Caco-2 (cell line): ENCODE data around the gene SMIM38. TPM values are rescaled to one million over a fixed set of nuclear protein-coding genes. Genes with fewer than 3 reads are reported as not detected.
A peak's percentile ranks its signal among the peaks of the same experiment; 100 is the strongest.

Source experiments
- BruUV-seq: library from RNA; stranded (reverse); fragments of 400-500 nt; replicated peaks from 2 replicates; lab custom pipeline; 2021; lab: Mats Ljungman, UMichigan
- CTCF ChIA-PET: fragments of 300-600 bp; sonication (Branson Sonifier 250); formaldehyde crosslinking; loops from one replicate; lab custom pipeline; 2022; ENCODE audit warnings: antibody characterized with exemption; lab: Charles Lee
- POLR2A ChIA-PET: fragments of 300-600 bp; sonication (Branson Sonifier 250); formaldehyde crosslinking; loops from one replicate; lab custom pipeline; 2022; ENCODE audit warnings: antibody characterized with exemption; lab: Charles Lee
- DNase-seq, 2 experiments: peaks; one replicate each; pipeline versions ENCODE4 v3.0.0 to v3.0.0-alpha.2; 2020 to 2022
- H3K27me3 ChIP-seq: replicated peaks from 2 replicates; pipeline ENCODE4 v1.6.0; 2011; ENCODE audit warnings: low read length; ENCODE audit not compliant: control insufficient read depth, insufficient read depth
- H3K36me3 ChIP-seq: 2 replicates; pipeline ENCODE4 v1.5.1; 2011; ENCODE audit warnings: low read length; ENCODE audit not compliant: control insufficient read depth, insufficient read depth
- H3K4me1 ChIP-seq: fragments of 250-450 bp; sonication (Bioruptor Pico); 2 replicates; pipeline ENCODE4 v1.5.1; 2020; ENCODE audit warnings: mild to moderate bottlenecking
- H3K4me3 ChIP-seq: 2 replicates; pipeline ENCODE4 v1.5.1; 2011; ENCODE audit warnings: low read depth, mild to moderate bottlenecking, control low read depth, low read length
- H3K9me3 ChIP-seq: fragments of 250-450 bp; sonication (Bioruptor Pico); 2 replicates; pipeline ENCODE4 v1.5.1; 2020; ENCODE audit warnings: mild to moderate bottlenecking, moderate library complexity
- H3K27ac Mint-ChIP-seq: one replicate; pipeline ENCODE4 v1.8.0; 2022; ENCODE audit warnings: mixed read lengths; ENCODE audit not compliant: unreplicated experiment
- H3K27me3 Mint-ChIP-seq: one replicate; pipeline ENCODE4 v1.8.0; 2022; ENCODE audit warnings: mixed read lengths; ENCODE audit not compliant: insufficient read depth, unreplicated experiment
- H3K36me3 Mint-ChIP-seq: one replicate; pipeline ENCODE4 v1.8.0; 2022; ENCODE audit warnings: mild to moderate bottlenecking, mixed read lengths; ENCODE audit not compliant: insufficient read depth, unreplicated experiment
- H3K4me1 Mint-ChIP-seq: one replicate; pipeline ENCODE4 v1.8.0; 2022; ENCODE audit warnings: low read depth, mixed read lengths; ENCODE audit not compliant: unreplicated experiment
- H3K4me3 Mint-ChIP-seq: one replicate; pipeline ENCODE4 v1.8.0; 2022; ENCODE audit warnings: mild to moderate bottlenecking, moderate library complexity, mixed read lengths; ENCODE audit not compliant: unreplicated experiment
- H3K9me3 Mint-ChIP-seq: one replicate; pipeline ENCODE4 v1.8.0; 2022; ENCODE audit warnings: mixed read lengths; ENCODE audit not compliant: unreplicated experiment
- CTCF ChIP-seq, 2 experiments: fragments of 200-600 bp in 1 of 2; IDR thresholded peaks; 1 replicate in 1 of 2; 2 replicates in 1 of 2; pipeline versions ENCODE4 v1.5.1 to v1.8.0; 2011 to 2022; ENCODE audit warnings: antibody characterized with exemption in 1 of 2, control low read depth in 1 of 2, inconsistent platforms in 1 of 2, low read depth in 1 of 2, low read length in 1 of 2, mild to moderate bottlenecking in 1 of 2, moderate library complexity in 1 of 2; ENCODE audit not compliant: insufficient read depth in 1 of 2, severe bottlenecking in 1 of 2, unreplicated experiment in 1 of 2
- intact Hi-C: fragments of 100-400 bp; cut with micrococcal nuclease; formaldehyde crosslinking; loops from one replicate; pipeline ENCODE4 v1.10.0; 2022; ENCODE audit not compliant: unreplicated experiment
- total RNA-seq: library from RNA; stranded (reverse); gene quantifications from 2 replicates; pipeline ENCODE4 v1.2.3, GENCODE V29; 2022

The SMIM38 gene
- total RNA-seq, 1 experiment from 2014 or later, result 0.66 TPM

GRCh38 chr11:69204941-69205742, 49.4 kb downstream of the SMIM38 start:
- Mint-ChIP-seq H3K27ac (no peak overlapping the region), H3K4me1 (no peaks in the 10 kb centered on the region), H3K9me3 (peaks cover 9% of the 10 kb centered on the region), H3K36me3 (no peaks in the 10 kb centered on the region), H3K27me3 (no peaks in the 10 kb centered on the region), H3K4me3 (no peak overlapping the region)
- ChIA-PET POLR2A (no interaction called here), CTCF (no interaction called here)
- TF ChIP-seq CTCF (IDR thresholded peaks at IDR 0.05; ENCODE audit: insufficient read depth in 1 of 2, low read depth in 1 of 2, low read length in 1 of 2, severe bottlenecking in 1 of 2, unreplicated experiment in 1 of 2), result no peak
- Histone ChIP-seq H3K9me3 (peaks cover 11% of the 10 kb centered on the region), H3K4me3 (no peak overlapping the region), H3K27me3 (no peaks in the 10 kb centered on the region), H3K4me1 (peaks cover 6% of the 10 kb centered on the region; the same call in 1 of the 2 replicates), H3K36me3 (no peaks in the 10 kb centered on the region)
- peak in 1 of 2 experiments; percentile 36 for DNase-seq
- BruUV-seq, result no TSS peak
- intact Hi-C loops, result no loop called here

Other genes with a start within 250 kb of the SMIM38 start
- gene MRGPRD, start 174.9 kb upstream of the SMIM38 start, total RNA-seq, result not detected in 2 replicates
- gene MRGPRF, start 142.7 kb upstream of the SMIM38 start, total RNA-seq, result 0.14 TPM in 1 of 2 replicates, not detected in the other
- 59.5 and 63.6 TPM in 2 replicates for gene TPCN2, start 107.0 kb upstream of the SMIM38 start, total RNA-seq
- gene MYEOV, start 138.2 kb downstream of the SMIM38 start, total RNA-seq, result 0.52 TPM in 1 of 2 replicates, not detected in the other